ENCODE measurements around the gene UBTD2.

UBTD2 gene

GRCh38 chr5:172173564-172174153 is 109.9 kb downstream of the UBTD2 start:
- no peak for ATAC-seq

GRCh38 chr5:172172912-172173563 is 110.5 kb downstream of the UBTD2 start:
- TF ChIP-seq ZFP3 (CRISPR knock-in tag; IDR thresholded peaks at IDR 0.05) (no peak), ARNTL (CRISPR knock-in tag; IDR thresholded peaks at IDR 0.05; ENCODE audit: borderline replicate concordance, low read depth) (no peak), PPARA (CRISPR knock-in tag; IDR thresholded peaks at IDR 0.05; ENCODE audit: borderline replicate concordance) (no peak), CSDC2 (CRISPR knock-in tag; IDR thresholded peaks at IDR 0.05) (no peak), OSR1 (CRISPR knock-in tag; IDR thresholded peaks at IDR 0.05) (no peak)
- ATAC-seq: peak; percentile 30; the same call in 1 of the 3 replicates

More at GRCh38 chr5:172173564-172174153, 109.9 kb downstream of the UBTD2 start:
- TF ChIP-seq TSHZ2 (CRISPR knock-in tag; IDR thresholded peaks at IDR 0.05) (no peak), ARNTL (CRISPR knock-in tag; IDR thresholded peaks at IDR 0.05; ENCODE audit: borderline replicate concordance, low read depth) (no peak), OSR1 (CRISPR knock-in tag; IDR thresholded peaks at IDR 0.05) (no peak), ZNF565 (CRISPR knock-in tag; conservative IDR thresholded peaks at IDR 0.05; ENCODE audit: low read depth) (no peak)

- TF ChIP-seq RARB (CRISPR knock-in tag; IDR thresholded peaks at IDR 0.05) (no peak), ZNF8 (CRISPR knock-in tag; IDR thresholded peaks at IDR 0.05) (no peak), TSHZ2 (CRISPR knock-in tag; IDR thresholded peaks at IDR 0.05) (no peak), PATZ1 (CRISPR knock-in tag; IDR thresholded peaks at IDR 0.05; ENCODE audit: borderline replicate concordance) (no peak), PPARA (CRISPR knock-in tag; IDR thresholded peaks at IDR 0.05; ENCODE audit: borderline replicate concordance) (no peak), GLIS3 (CRISPR knock-in tag; IDR thresholded peaks at IDR 0.05) (no peak), ISL1 (CRISPR knock-in tag; IDR thresholded peaks at IDR 0.05) (no peak), BACH2 (CRISPR knock-in tag; IDR thresholded peaks at IDR 0.05; ENCODE audit: borderline replicate concordance) (no peak), CSDC2 (CRISPR knock-in tag; IDR thresholded peaks at IDR 0.05) (no peak), ZNF565 (CRISPR knock-in tag; conservative IDR thresholded peaks at IDR 0.05; ENCODE audit: low read depth) (no peak), ZC3H10 (CRISPR knock-in tag; IDR thresholded peaks at IDR 0.05) (no peak), ZNF70 (CRISPR knock-in tag; IDR thresholded peaks at IDR 0.05) (no peak), CREB5 (CRISPR knock-in tag; IDR thresholded peaks at IDR 0.05; ENCODE audit: low read depth) (no peak), ARNTL (CRISPR knock-in tag; IDR thresholded peaks at IDR 0.05; ENCODE audit: borderline replicate concordance, low read depth) (no peak)
- ATAC-seq: no peak
Observed at GRCh38 chr5:172171118-172171517, 112.4 kb downstream of the UBTD2 start.

- ATAC-seq: no peak
- no peak for TF ChIP-seq OSR1 (CRISPR knock-in tag; IDR thresholded peaks at IDR 0.05)
- no peak for TF ChIP-seq ARNTL (CRISPR knock-in tag; IDR thresholded peaks at IDR 0.05; ENCODE audit: borderline replicate concordance, low read depth)
- no peak for TF ChIP-seq TSHZ2 (CRISPR knock-in tag; IDR thresholded peaks at IDR 0.05)
- no peak for TF ChIP-seq BACH2 (CRISPR knock-in tag; IDR thresholded peaks at IDR 0.05; ENCODE audit: borderline replicate concordance)
Observed at GRCh38 chr5:172170251-172170701, 113.3 kb downstream of the UBTD2 start.
